Measurements from ENCODE around the gene LCE2A.
"Not testable (repeated sequence)": the region's sequence is repeated elsewhere in the genome, so short reads cannot be mapped to it uniquely, and the experiment has no call there.

The LCE2A gene

GRCh38 chr1:152697701-152698600 is at the start of gene LCE2A:
Gene LCE2A, plus strand, starts transcription at chr1:152698345. Its CDS starts 557 bp downstream, at chr1:152698902.
- DNase-seq (ENCODE audit: low read depth in 1 of 2, low spot score in 1 of 2): peak in 1 of 2 experiments; percentile 20
- in situ Hi-C loops (cut with HindIII; ENCODE audit: low pct_unique_long_range_greater_than_20kb, low sequenced_read_pairs): no loop called here
- TF ChIP-seq JUND (IDR thresholded peaks at IDR 0.05; ENCODE audit: low read depth): no peak

- peak; percentile 56 to 88 for DNase-seq (ENCODE audit: low read depth in 1 of 2, low spot score in 1 of 2)
- TF ChIP-seq JUND (IDR thresholded peaks at IDR 0.05; ENCODE audit: low read depth): no peak
- in situ Hi-C loops (cut with HindIII; ENCODE audit: low pct_unique_long_range_greater_than_20kb, low sequenced_read_pairs): no loop called here
Observed at GRCh38 chr1:152654110-152654509, 44.0 kb upstream of the LCE2A start.

- no peak for TF ChIP-seq JUND (IDR thresholded peaks at IDR 0.05; ENCODE audit: low read depth)
- in situ Hi-C loops (cut with HindIII; ENCODE audit: low pct_unique_long_range_greater_than_20kb, low sequenced_read_pairs): no loop called here
- no peak for DNase-seq (ENCODE audit: low read depth in 1 of 2, low spot score in 1 of 2)
Observed at GRCh38 chr1:152656459-152656858, 41.7 kb upstream of the LCE2A start.

- in situ Hi-C loops (cut with HindIII; ENCODE audit: low pct_unique_long_range_greater_than_20kb, low sequenced_read_pairs): no loop called here
- TF ChIP-seq JUND (IDR thresholded peaks at IDR 0.05; ENCODE audit: low read depth): no peak
- no peak for DNase-seq (ENCODE audit: low read depth in 1 of 2, low spot score in 1 of 2)
Observed at GRCh38 chr1:152657677-152658076, 40.5 kb upstream of the LCE2A start.

- no peak for DNase-seq (ENCODE audit: low read depth in 1 of 2, low spot score in 1 of 2)
- no peak for TF ChIP-seq JUND (IDR thresholded peaks at IDR 0.05; ENCODE audit: low read depth)
- in situ Hi-C loops (cut with HindIII; ENCODE audit: low pct_unique_long_range_greater_than_20kb, low sequenced_read_pairs): no loop called here
Observed at GRCh38 chr1:152658649-152659048, 39.5 kb upstream of the LCE2A start.

- in situ Hi-C loops (cut with HindIII; ENCODE audit: low pct_unique_long_range_greater_than_20kb, low sequenced_read_pairs): no loop called here
- no peak for TF ChIP-seq JUND (IDR thresholded peaks at IDR 0.05; ENCODE audit: low read depth)
- DNase-seq (ENCODE audit: low read depth in 1 of 2, low spot score in 1 of 2): no peak
Observed at GRCh38 chr1:152663098-152663497, 35.0 kb upstream of the LCE2A start, which contains the start of gene LCE2D. Gene LCE2D, plus strand, starts transcription at chr1:152663380. Its CDS starts 726 bp downstream, at chr1:152664106.

- DNase-seq (ENCODE audit: low read depth in 1 of 2, low spot score in 1 of 2); in situ Hi-C loops (cut with HindIII; ENCODE audit: low pct_unique_long_range_greater_than_20kb, low sequenced_read_pairs): not testable (repeated sequence)
Observed at GRCh38 chr1:152666171-152666570, 32.0 kb upstream of the LCE2A start.

GRCh38 chr1:152667648-152668047 is 30.5 kb upstream of the LCE2A start:
- in situ Hi-C loops (cut with HindIII; ENCODE audit: low pct_unique_long_range_greater_than_20kb, low sequenced_read_pairs): no loop called here
- no peak for TF ChIP-seq JUND (IDR thresholded peaks at IDR 0.05; ENCODE audit: low read depth)
- no peak for DNase-seq (ENCODE audit: low read depth in 1 of 2, low spot score in 1 of 2)

GRCh38 chr1:152673016-152673415 is 25.1 kb upstream of the LCE2A start:
- DNase-seq (ENCODE audit: low read depth in 1 of 2, low spot score in 1 of 2): peak in 1 of 2 experiments; percentile 16
- no peak for TF ChIP-seq JUND (IDR thresholded peaks at IDR 0.05; ENCODE audit: low read depth)
- in situ Hi-C loops (cut with HindIII; ENCODE audit: low pct_unique_long_range_greater_than_20kb, low sequenced_read_pairs): no loop called here

- in situ Hi-C loops (cut with HindIII; ENCODE audit: low pct_unique_long_range_greater_than_20kb, low sequenced_read_pairs); DNase-seq (ENCODE audit: low read depth in 1 of 2, low spot score in 1 of 2): not testable (repeated sequence)
Observed at GRCh38 chr1:152674983-152675382, 23.2 kb upstream of the LCE2A start, which contains the start of gene LCE2C. Gene LCE2C, plus strand, starts transcription at chr1:152675279. Its CDS starts 737 bp downstream, at chr1:152676016.

GRCh38 chr1:152679459-152679858 is 18.7 kb upstream of the LCE2A start:
- in situ Hi-C loops (cut with HindIII; ENCODE audit: low pct_unique_long_range_greater_than_20kb, low sequenced_read_pairs): no loop called here
- TF ChIP-seq JUND (IDR thresholded peaks at IDR 0.05; ENCODE audit: low read depth): no peak
- no peak for DNase-seq (ENCODE audit: low read depth in 1 of 2, low spot score in 1 of 2)

- TF ChIP-seq JUND (IDR thresholded peaks at IDR 0.05; ENCODE audit: low read depth): no peak
- DNase-seq (ENCODE audit: low read depth in 1 of 2, low spot score in 1 of 2): no peak
- in situ Hi-C loops (cut with HindIII; ENCODE audit: low pct_unique_long_range_greater_than_20kb, low sequenced_read_pairs): no loop called here
Observed at GRCh38 chr1:152681616-152682015, 16.5 kb upstream of the LCE2A start.

GRCh38 chr1:152683846-152684245 is 14.3 kb upstream of the LCE2A start:
- in situ Hi-C loops (cut with HindIII; ENCODE audit: low pct_unique_long_range_greater_than_20kb, low sequenced_read_pairs): no loop called here
- no peak for DNase-seq (ENCODE audit: low read depth in 1 of 2, low spot score in 1 of 2)

GRCh38 chr1:152685823-152686222 is 12.3 kb upstream of the LCE2A start, which contains the start of gene LCE2B:
Gene LCE2B, plus strand, starts transcription at chr1:152686123. Its CDS starts 721 bp downstream, at chr1:152686844.
- in situ Hi-C loops (cut with HindIII; ENCODE audit: low pct_unique_long_range_greater_than_20kb, low sequenced_read_pairs); DNase-seq (ENCODE audit: low read depth in 1 of 2, low spot score in 1 of 2): not testable (repeated sequence)

More at GRCh38 chr1:152683846-152684245, 14.3 kb upstream of the LCE2A start:
- no peak for TF ChIP-seq JUND (IDR thresholded peaks at IDR 0.05; ENCODE audit: low read depth)
